GM12878 (cell line): ENCODE results near the gene GMPPA. TPM values are rescaled to one million over a fixed set of nuclear protein-coding genes. Genes with fewer than 3 reads are reported as not detected.

Experiments used
- ATAC-seq: fragments of 200-7000 bp; cut with Tn5 transposase; 3 replicates; pipeline ENCODE4 v1.9.1; 2020; ENCODE audit warnings: mild to moderate bottlenecking, moderate library complexity
- BruUV-seq: library from RNA; stranded (reverse); fragments of 400-500 nt; replicated peaks from 2 replicates; lab custom pipeline; 2021; lab: Mats Ljungman, UMichigan
- CTCF ChIA-PET: fragments of 300-600 bp; sonication (Branson Sonifier 250); formaldehyde crosslinking; extraction: SDS; loops from one replicate; lab custom pipeline; 2021; ENCODE audit warnings: inconsistent platforms; lab: Yijun Ruan, JAX
- POLR2A ChIA-PET: fragments of 350-600 bp; formaldehyde crosslinking; extraction: SDS; loops from one replicate; lab custom pipeline; 2021; ENCODE audit warnings: inconsistent platforms; lab: Charles Lee
- RAD21 ChIA-PET: fragments of 300-600 bp; sonication (Branson Sonifier 250); formaldehyde crosslinking; loops from one replicate; lab custom pipeline; 2023; ENCODE audit warnings: antibody characterized with exemption; ENCODE audit not compliant: unreplicated experiment; lab: Charles Lee
- SMC1A ChIA-PET: fragments of 300-600 bp; sonication (Branson Sonifier 250); formaldehyde crosslinking; loops from one replicate; lab custom pipeline; 2023; ENCODE audit not compliant: unreplicated experiment, uncharacterized antibody; lab: Charles Lee
- DNase-seq: peaks from one replicate; pipeline ENCODE4 v3.0.0-alpha.2; 2011; ENCODE audit warnings: low read depth, low spot score
- FAIRE-seq: peaks from 3 replicates; lab custom pipeline; 2011; peaks lifted over from hg19 to GRCh38; lab: Jason Lieb, UNC
- H2AFZ ChIP-seq: 2 replicates; pipeline ENCODE4 v1.6.0; 2011; ENCODE audit warnings: low read depth, low read length, control low read depth; ENCODE audit not compliant: control insufficient read depth
- H3K27ac ChIP-seq: 2 replicates; pipeline ENCODE4 v1.5.1; 2011; ENCODE audit warnings: control low read depth; ENCODE audit not compliant: control insufficient read depth, insufficient read depth
- H3K27me3 ChIP-seq, 2 experiments: replicated peaks in 1 of 2; 2 replicates each; pipeline versions ENCODE4 v1.6.0 to v1.6.1; 2011; ENCODE audit warnings: low read length in 1 of 2; ENCODE audit not compliant: control insufficient read depth in 2 of 2, insufficient read depth in 2 of 2
- H3K36me3 ChIP-seq, 2 experiments: 2 replicates each; pipeline ENCODE4 v1.5.1; 2011; ENCODE audit warnings: low read length in 1 of 2; ENCODE audit not compliant: control insufficient read depth in 2 of 2, insufficient read depth in 2 of 2
- H3K4me1 ChIP-seq: 2 replicates; pipeline ENCODE4 v1.6.1; 2011; ENCODE audit warnings: mild to moderate bottlenecking, low read length, moderate library complexity, mixed read lengths; ENCODE audit not compliant: control insufficient read depth, insufficient read depth
- H3K4me2 ChIP-seq: 2 replicates; pipeline ENCODE4 v1.6.0; 2011; ENCODE audit warnings: control low read depth; ENCODE audit not compliant: control insufficient read depth, insufficient read depth
- H3K4me3 ChIP-seq: fragments of 200-600 bp; sonication (generic); 2 replicates; pipeline ENCODE4 v1.5.1; 2016
- H3K79me2 ChIP-seq: 2 replicates; pipeline ENCODE4 v1.6.0; 2011; ENCODE audit warnings: low read length; ENCODE audit not compliant: control insufficient read depth, insufficient read depth
- H3K9ac ChIP-seq: 2 replicates; pipeline ENCODE4 v1.8.0; 2011; ENCODE audit warnings: low read length, control low read depth, mixed read lengths; ENCODE audit not compliant: control insufficient read depth, insufficient read depth
- H3K9me3 ChIP-seq: replicated peaks from 3 replicates; pipeline ENCODE4 v1.5.1; 2011; ENCODE audit warnings: mild to moderate bottlenecking, low read length; ENCODE audit not compliant: control insufficient read depth, insufficient read depth
- H4K20me1 ChIP-seq: 2 replicates; pipeline ENCODE4 v1.6.0; 2011; ENCODE audit not compliant: control insufficient read depth, insufficient read depth
- CHD4 ChIP-seq: fragments of 200-600 bp; sonication (generic); IDR thresholded peaks from 2 replicates; pipeline ENCODE4 v1.6.1; 2016; ENCODE audit warnings: mild to moderate bottlenecking
- DPF2 ChIP-seq: fragments of 450-650 bp; IDR thresholded peaks from 2 replicates; pipeline ENCODE4 v1.6.1; 2017; ENCODE audit warnings: mild to moderate bottlenecking
- EED ChIP-seq: sonication (generic); IDR thresholded peaks from 2 replicates; pipeline ENCODE4 v1.6.1; 2016; ENCODE audit warnings: antibody characterized with exemption, low read depth
- GATAD2B ChIP-seq: fragments of 450-650 bp; conservative IDR thresholded peaks from 2 replicates; pipeline ENCODE4 v1.6.1; 2017; ENCODE audit warnings: low read depth, mild to moderate bottlenecking, moderate library complexity
- KAT2A ChIP-seq: conservative IDR thresholded peaks from 2 replicates; pipeline ENCODE4 v1.6.1; 2011; ENCODE audit warnings: low read depth, low read length; ENCODE audit not compliant: control insufficient read depth
- MTA3 ChIP-seq: IDR thresholded peaks from 2 replicates; pipeline ENCODE4 v1.6.1; 2012; ENCODE audit warnings: low read length, inconsistent platforms, borderline replicate concordance
- MXI1 ChIP-seq: fragments of 150-350 bp; IDR thresholded peaks from 2 replicates; pipeline ENCODE4 v1.6.1; 2011; ENCODE audit warnings: low read depth, mild to moderate bottlenecking, inconsistent platforms, low read length, improper control_type of control experiment
- NFIC ChIP-seq: IDR thresholded peaks from 2 replicates; pipeline ENCODE4 v1.6.1; 2012; ENCODE audit warnings: low read depth, mild to moderate bottlenecking, inconsistent platforms, low read length, moderate library complexity
- PAX8 ChIP-seq: fragments of 450-650 bp; IDR thresholded peaks from 2 replicates; pipeline ENCODE4 v1.6.1; 2017; ENCODE audit warnings: mild to moderate bottlenecking, moderate library complexity
- SUZ12 ChIP-seq: fragments of 200-600 bp; sonication (generic); IDR thresholded peaks from one replicate; pipeline ENCODE4 v1.6.1; 2018; ENCODE audit warnings: antibody characterized with exemption, mild to moderate bottlenecking; ENCODE audit not compliant: unreplicated experiment
- ZNF24 ChIP-seq: fragments of 450-650 bp; IDR thresholded peaks from 2 replicates; pipeline ENCODE4 v1.6.1; 2017; ENCODE audit warnings: antibody characterized with exemption, mild to moderate bottlenecking
- WGBS: methylation state at CpG from one replicate; pipeline ENCODE4 v1.1.6; 2016; ENCODE audit warnings: low lambda C conversion rate; ENCODE audit not compliant: insufficient replicate concordance, insufficient coverage; ENCODE audit errors: missing lambda C conversion rate; 5-methylcytosine and 5-hydroxymethylcytosine counted together
- in situ Hi-C: fragments of 300-500 bp; cut with MboI; formaldehyde crosslinking; loops from 9 replicates; pipeline ENCODE4 v1.14.3; 2018; ENCODE audit warnings: mixed read lengths
- intact Hi-C: fragments of 100-400 bp; cut with micrococcal nuclease; formaldehyde crosslinking; loops from one replicate; pipeline ENCODE4 v1.14.2; 2022; ENCODE audit not compliant: unreplicated experiment
- polyA plus RNA-seq, 11 experiments: library from polyadenylated mRNA; depleted of rRNA in 4 of 11; unstranded in 6 of 11; stranded (reverse) in 5 of 11; fragments of >200 nt; fragmentation: Nextera tagmentation in 4 of 11; fragmentation: Illumina TruSeq in 1 of 11; extraction: Ambion mirVana in 4 of 11; extraction: Trizol in 1 of 11; gene quantifications; 1 replicate in 1 of 11; 2 replicates in 10 of 11; pipeline versions ENCODE4 v1.2.1 to v1.2.3, GENCODE V29; 2011 to 2016; ENCODE audit warnings: inconsistent platforms in 2 of 11, missing spikeins in 2 of 11, low read depth in 1 of 11
- total RNA-seq, 4 experiments: library from RNA; depleted of rRNA in 3 of 4; stranded (reverse); fragments of >200 nt in 3 of 4; fragmentation: Illumina TruSeq in 1 of 4; extraction: Trizol in 1 of 4; gene quantifications; 2 replicates each; pipeline versions ENCODE4 v1.2.1 to v1.2.3, GENCODE V29; 2013 to 2021
- TF ChIP-seq, protein P1 (sequence below): fragments of 450-650 bp; IDR thresholded peaks from 2 replicates; pipeline ENCODE4 v1.6.1; 2014; ENCODE audit warnings: mild to moderate bottlenecking
- TF ChIP-seq, protein P2 (sequence below): IDR thresholded peaks from 2 replicates; pipeline ENCODE4 v1.6.1; 2011; ENCODE audit warnings: low read depth, low read length, improper control_type of control experiment, borderline replicate concordance
- TF ChIP-seq, protein P3 (sequence below): IDR thresholded peaks from 2 replicates; pipeline ENCODE4 v1.6.1; 2011; ENCODE audit warnings: mild to moderate bottlenecking, low read depth, low read length, moderate library complexity; ENCODE audit not compliant: insufficient replicate concordance
- TF ChIP-seq, protein P4 (sequence below), 3 experiments: IDR thresholded peaks in 2 of 3; conservative IDR thresholded peaks in 1 of 3; 2 replicates each; pipeline ENCODE4 v1.5.1; 2011; ENCODE audit warnings: low read depth in 3 of 3, low read length in 3 of 3, mild to moderate bottlenecking in 3 of 3, control low read depth in 2 of 3, moderate library complexity in 2 of 3, inconsistent platforms in 1 of 3, mixed read lengths in 1 of 3; ENCODE audit not compliant: control insufficient read depth in 2 of 3, insufficient read depth in 1 of 3; ENCODE audit errors: extremely low read depth in 1 of 3
- TF ChIP-seq, protein P5 (sequence below): IDR thresholded peaks from 2 replicates; pipeline ENCODE4 v1.6.1; 2011; ENCODE audit warnings: low read depth, mild to moderate bottlenecking, low read length, moderate library complexity, borderline replicate concordance; ENCODE audit errors: extremely low read depth

GMPPA gene
- total and polyA plus RNA-seq, 10 of the 15 experiments (the other 5 are each of a cell fraction or from before 2014, with no cell fraction given) = 1.9 to 83.2 (median 45.0) TPM

DNA sequence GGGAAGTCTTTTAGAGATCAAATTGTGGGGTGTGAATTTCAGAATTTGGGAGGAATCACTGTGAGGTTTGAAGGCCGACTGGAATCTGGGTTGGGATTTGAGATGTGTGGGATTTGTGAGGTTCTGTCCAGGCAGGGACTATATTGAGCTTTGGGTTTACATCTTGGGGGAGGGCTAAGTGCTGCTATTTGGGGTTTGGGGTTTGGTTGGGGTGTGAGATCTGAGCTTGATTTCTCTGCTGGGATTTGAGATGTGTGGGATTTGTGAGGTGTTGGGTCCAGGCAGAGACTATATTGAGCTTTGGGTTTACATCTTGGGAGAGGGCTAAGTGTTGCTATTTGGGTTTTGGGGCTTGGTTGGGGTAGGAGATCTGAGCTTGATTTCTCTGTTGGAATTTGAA lies 864 bp downstream of the GMPPA start:
- intact Hi-C loops (no loop called here), in situ Hi-C loops (no loop called here)
- no TSS peak for BruUV-seq
- Histone ChIP-seq H3K79me2 (peaks cover 11% of the 10 kb centered on the region), H3K4me1 (peaks cover 15% of the 10 kb centered on the region), H3K27ac (peak overlapping the region; percentile 79), H3K36me3 (peaks cover 0 to 7% of the 10 kb centered on the region in 2 experiments; a peak in 1 of 4 replicates), H3K9ac (peak overlapping the region; percentile 88), H3K4me3 (peak overlapping the region; percentile 83), H3K27me3 (peaks cover 5 to 15% of the 10 kb centered on the region in 2 experiments), H4K20me1 (no peaks in the 10 kb centered on the region), H2AFZ (no peak overlapping the region), H3K4me2 (peak overlapping the region; percentile 93), H3K9me3 (no peaks in the 10 kb centered on the region; the same call in 2 of the 3 replicates)
- no peak for DNase-seq
- no peak for ATAC-seq
- POLR2A ChIA-PET = interaction anchor here (0.6 to 2.1 kb wide), 2 partner anchors 111 to 1040 kb away, joined by 3 to 15 read pairs; partner anchors contain the start of gene DNPEP
- no peak for TF ChIP-seq SUZ12
- TF ChIP-seq DPF2 = no peak
- no peak for TF ChIP-seq MTA3
- TF ChIP-seq, protein P1, sequence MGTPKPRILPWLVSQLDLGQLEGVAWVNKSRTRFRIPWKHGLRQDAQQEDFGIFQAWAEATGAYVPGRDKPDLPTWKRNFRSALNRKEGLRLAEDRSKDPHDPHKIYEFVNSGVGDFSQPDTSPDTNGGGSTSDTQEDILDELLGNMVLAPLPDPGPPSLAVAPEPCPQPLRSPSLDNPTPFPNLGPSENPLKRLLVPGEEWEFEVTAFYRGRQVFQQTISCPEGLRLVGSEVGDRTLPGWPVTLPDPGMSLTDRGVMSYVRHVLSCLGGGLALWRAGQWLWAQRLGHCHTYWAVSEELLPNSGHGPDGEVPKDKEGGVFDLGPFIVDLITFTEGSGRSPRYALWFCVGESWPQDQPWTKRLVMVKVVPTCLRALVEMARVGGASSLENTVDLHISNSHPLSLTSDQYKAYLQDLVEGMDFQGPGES = no peak
- TF ChIP-seq GATAD2B = no peak
- TF ChIP-seq EED = no peak
- TF ChIP-seq, protein P2, sequence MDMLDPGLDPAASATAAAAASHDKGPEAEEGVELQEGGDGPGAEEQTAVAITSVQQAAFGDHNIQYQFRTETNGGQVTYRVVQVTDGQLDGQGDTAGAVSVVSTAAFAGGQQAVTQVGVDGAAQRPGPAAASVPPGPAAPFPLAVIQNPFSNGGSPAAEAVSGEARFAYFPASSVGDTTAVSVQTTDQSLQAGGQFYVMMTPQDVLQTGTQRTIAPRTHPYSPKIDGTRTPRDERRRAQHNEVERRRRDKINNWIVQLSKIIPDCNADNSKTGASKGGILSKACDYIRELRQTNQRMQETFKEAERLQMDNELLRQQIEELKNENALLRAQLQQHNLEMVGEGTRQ = no peak
- no peak for TF ChIP-seq KAT2A
- TF ChIP-seq, protein P3, sequence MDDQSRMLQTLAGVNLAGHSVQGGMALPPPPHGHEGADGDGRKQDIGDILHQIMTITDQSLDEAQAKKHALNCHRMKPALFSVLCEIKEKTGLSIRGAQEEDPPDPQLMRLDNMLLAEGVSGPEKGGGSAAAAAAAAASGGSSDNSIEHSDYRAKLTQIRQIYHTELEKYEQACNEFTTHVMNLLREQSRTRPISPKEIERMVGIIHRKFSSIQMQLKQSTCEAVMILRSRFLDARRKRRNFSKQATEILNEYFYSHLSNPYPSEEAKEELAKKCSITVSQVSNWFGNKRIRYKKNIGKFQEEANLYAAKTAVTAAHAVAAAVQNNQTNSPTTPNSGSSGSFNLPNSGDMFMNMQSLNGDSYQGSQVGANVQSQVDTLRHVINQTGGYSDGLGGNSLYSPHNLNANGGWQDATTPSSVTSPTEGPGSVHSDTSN = no peak
- no peak for TF ChIP-seq CHD4
- TF ChIP-seq, protein P4, sequence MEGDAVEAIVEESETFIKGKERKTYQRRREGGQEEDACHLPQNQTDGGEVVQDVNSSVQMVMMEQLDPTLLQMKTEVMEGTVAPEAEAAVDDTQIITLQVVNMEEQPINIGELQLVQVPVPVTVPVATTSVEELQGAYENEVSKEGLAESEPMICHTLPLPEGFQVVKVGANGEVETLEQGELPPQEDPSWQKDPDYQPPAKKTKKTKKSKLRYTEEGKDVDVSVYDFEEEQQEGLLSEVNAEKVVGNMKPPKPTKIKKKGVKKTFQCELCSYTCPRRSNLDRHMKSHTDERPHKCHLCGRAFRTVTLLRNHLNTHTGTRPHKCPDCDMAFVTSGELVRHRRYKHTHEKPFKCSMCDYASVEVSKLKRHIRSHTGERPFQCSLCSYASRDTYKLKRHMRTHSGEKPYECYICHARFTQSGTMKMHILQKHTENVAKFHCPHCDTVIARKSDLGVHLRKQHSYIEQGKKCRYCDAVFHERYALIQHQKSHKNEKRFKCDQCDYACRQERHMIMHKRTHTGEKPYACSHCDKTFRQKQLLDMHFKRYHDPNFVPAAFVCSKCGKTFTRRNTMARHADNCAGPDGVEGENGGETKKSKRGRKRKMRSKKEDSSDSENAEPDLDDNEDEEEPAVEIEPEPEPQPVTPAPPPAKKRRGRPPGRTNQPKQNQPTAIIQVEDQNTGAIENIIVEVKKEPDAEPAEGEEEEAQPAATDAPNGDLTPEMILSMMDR (IDR thresholded peaks at IDR 0.05 in 2 of 3, conservative IDR thresholded peaks at IDR 0.05 in 1 of 3; ENCODE audit: control insufficient read depth in 2 of 3, extremely low read depth in 1 of 3, insufficient read depth in 1 of 3, low read depth in 3 of 3, low read length in 3 of 3) = no peak
- TF ChIP-seq PAX8 = no peak
- TF ChIP-seq, protein P5, sequence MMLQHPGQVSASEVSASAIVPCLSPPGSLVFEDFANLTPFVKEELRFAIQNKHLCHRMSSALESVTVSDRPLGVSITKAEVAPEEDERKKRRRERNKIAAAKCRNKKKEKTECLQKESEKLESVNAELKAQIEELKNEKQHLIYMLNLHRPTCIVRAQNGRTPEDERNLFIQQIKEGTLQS = no peak
- no peak for TF ChIP-seq ZNF24
- no peak for TF ChIP-seq NFIC
- no peak for TF ChIP-seq MXI1
- CTCF ChIA-PET = interaction anchor here (0.9 to 11.4 kb wide), 13 partner anchors 9 to 186 kb away, joined by 3 to 224 read pairs (median 5); partner anchors contain the start of genes CHPF, STK11IP and TMEM198
- RAD21 ChIA-PET = interaction anchor here (1.0 to 3.6 kb wide), 3 partner anchors 30 to 221 kb away, joined by 3 to 21 read pairs (median 6); partner anchors contain the start of gene DNAJB2
- WGBS = 0% methylated on average over 1 of the region's 1 CpG
- SMC1A ChIA-PET = interaction anchor here (4.0 kb wide), 1 partner anchor 29 kb away, joined by 22 read pairs; no protein-coding TSS in a partner anchor
- FAIRE-seq = no peak
